ENCODE measurements around the gene RND1. TPM values are rescaled to one million over a fixed set of nuclear protein-coding genes. Genes with fewer than 3 reads are reported as not detected.

Gene RND1
- total RNA-seq, 1 donor from 2014 or later = 2.4 TPM

GRCh38 chr12:48827026-48827425, 38.6 kb downstream of the RND1 start:
- no peaks in the 10 kb centered on the region for H3K9me3 Mint-ChIP-seq (ENCODE audit: unreplicated experiment)
- Histone ChIP-seq H2AFZ (ENCODE audit: low read depth, low read length) (no peak overlapping the region), H3K27ac (ENCODE audit: low read depth, low read length) (no peak overlapping the region), H3K9me3 (ENCODE audit: insufficient read depth, low read depth, low read length) (no peaks in the 10 kb centered on the region), H3K27me3 (ENCODE audit: insufficient read depth, low read length) (no peaks in the 10 kb centered on the region), H3K79me2 (ENCODE audit: insufficient read depth, low read length) (no peaks in the 10 kb centered on the region), H4K20me1 (ENCODE audit: insufficient read depth, low read length) (peaks cover 59% of the 10 kb centered on the region), H3K9ac (ENCODE audit: low read length) (no peak overlapping the region), H3K4me1 (ENCODE audit: insufficient read depth, low read length) (no peaks in the 10 kb centered on the region), H3K36me3 (ENCODE audit: insufficient read depth, low read length) (peaks cover 27% of the 10 kb centered on the region), H3K4me3 (ENCODE audit: insufficient read depth, low read depth, low read length) (no peak overlapping the region), H3K4me2 (ENCODE audit: low read length) (no peak overlapping the region)
- H3K36me3 Mint-ChIP-seq (ENCODE audit: low read depth, unreplicated experiment) = peaks cover 46% of the 10 kb centered on the region
- H3K27me3 Mint-ChIP-seq (ENCODE audit: low read depth, unreplicated experiment) = peaks cover 5% of the 10 kb centered on the region
- H3K4me3 Mint-ChIP-seq (ENCODE audit: unreplicated experiment) = no peak overlapping the region
- FAIRE-seq (no peak), DNase-seq (ENCODE audit: low read depth) (no peak)
- no peak for TF ChIP-seq EZH2 (IDR thresholded peaks at IDR 0.05; ENCODE audit: insufficient read depth, low read length)
- TF ChIP-seq CTCF (IDR thresholded peaks at IDR 0.05; ENCODE audit: insufficient read depth, low read depth, low read length) = no peak
- no peak overlapping the region for H3K27ac Mint-ChIP-seq (ENCODE audit: unreplicated experiment)
- no peaks in the 10 kb centered on the region for H3K4me1 Mint-ChIP-seq (ENCODE audit: low read depth, unreplicated experiment)

GRCh38 chr12:48826209-48826855, 39.3 kb downstream of the RND1 start:
- H3K9ac ChIP-seq (ENCODE audit: low read length) = no peak overlapping the region
- H3K27ac ChIP-seq (ENCODE audit: low read depth, low read length) = no peak overlapping the region
- TF ChIP-seq CTCF (IDR thresholded peaks at IDR 0.05; ENCODE audit: insufficient read depth, low read depth, low read length) (no peak), EZH2 (IDR thresholded peaks at IDR 0.05; ENCODE audit: insufficient read depth, low read length) (no peak)
- no peak for DNase-seq (ENCODE audit: low read depth)
- H3K9me3 ChIP-seq (ENCODE audit: insufficient read depth, low read depth, low read length) = no peaks in the 10 kb centered on the region
- no peaks in the 10 kb centered on the region for H3K4me1 ChIP-seq (ENCODE audit: insufficient read depth, low read length)
- Mint-ChIP-seq H3K4me3 (ENCODE audit: unreplicated experiment) (no peak overlapping the region), H3K4me1 (ENCODE audit: low read depth, unreplicated experiment) (no peaks in the 10 kb centered on the region), H3K27ac (ENCODE audit: unreplicated experiment) (no peak overlapping the region), H3K27me3 (ENCODE audit: low read depth, unreplicated experiment) (peaks cover 11% of the 10 kb centered on the region), H3K9me3 (ENCODE audit: unreplicated experiment) (no peaks in the 10 kb centered on the region), H3K36me3 (ENCODE audit: low read depth, unreplicated experiment) (peaks cover 47% of the 10 kb centered on the region)
- H4K20me1 ChIP-seq (ENCODE audit: insufficient read depth, low read length) = peaks cover 61% of the 10 kb centered on the region
- H3K4me2 ChIP-seq (ENCODE audit: low read length) = no peak overlapping the region
- no peak overlapping the region for H3K4me3 ChIP-seq (ENCODE audit: insufficient read depth, low read depth, low read length)
- FAIRE-seq = no peak
- H2AFZ ChIP-seq (ENCODE audit: low read depth, low read length) = no peak overlapping the region
- peaks cover 20% of the 10 kb centered on the region for H3K36me3 ChIP-seq (ENCODE audit: insufficient read depth, low read length)
- no peaks in the 10 kb centered on the region for H3K79me2 ChIP-seq (ENCODE audit: insufficient read depth, low read length)
- no peaks in the 10 kb centered on the region for H3K27me3 ChIP-seq (ENCODE audit: insufficient read depth, low read length)

GRCh38 chr12:48824905-48825304, 40.8 kb downstream of the RND1 start:
- H3K27ac ChIP-seq (ENCODE audit: low read depth, low read length) = no peak overlapping the region
- peaks cover 15% of the 10 kb centered on the region for H3K36me3 ChIP-seq (ENCODE audit: insufficient read depth, low read length)
- TF ChIP-seq CTCF (IDR thresholded peaks at IDR 0.05; ENCODE audit: insufficient read depth, low read depth, low read length) (no peak), EZH2 (IDR thresholded peaks at IDR 0.05; ENCODE audit: insufficient read depth, low read length) (no peak)
- H2AFZ ChIP-seq (ENCODE audit: low read depth, low read length) = no peak overlapping the region
- no peak for DNase-seq (ENCODE audit: low read depth)
- peaks cover 48% of the 10 kb centered on the region for H3K36me3 Mint-ChIP-seq (ENCODE audit: low read depth, unreplicated experiment)
- peaks cover 11% of the 10 kb centered on the region for H3K27me3 Mint-ChIP-seq (ENCODE audit: low read depth, unreplicated experiment)
- peaks cover 56% of the 10 kb centered on the region for H4K20me1 ChIP-seq (ENCODE audit: insufficient read depth, low read length)
- H3K27ac Mint-ChIP-seq (ENCODE audit: unreplicated experiment) = no peak overlapping the region
- H3K79me2 ChIP-seq (ENCODE audit: insufficient read depth, low read length) = no peaks in the 10 kb centered on the region
- H3K9me3 Mint-ChIP-seq (ENCODE audit: unreplicated experiment) = no peaks in the 10 kb centered on the region
- H3K4me1 Mint-ChIP-seq (ENCODE audit: low read depth, unreplicated experiment) = no peaks in the 10 kb centered on the region
- no peak overlapping the region for H3K4me3 ChIP-seq (ENCODE audit: insufficient read depth, low read depth, low read length)
- no peak overlapping the region for H3K4me2 ChIP-seq (ENCODE audit: low read length)
- H3K27me3 ChIP-seq (ENCODE audit: insufficient read depth, low read length) = no peaks in the 10 kb centered on the region
- no peak overlapping the region for H3K9ac ChIP-seq (ENCODE audit: low read length)
- no peak for FAIRE-seq
- H3K9me3 ChIP-seq (ENCODE audit: insufficient read depth, low read depth, low read length) = no peaks in the 10 kb centered on the region
- no peaks in the 10 kb centered on the region for H3K4me1 ChIP-seq (ENCODE audit: insufficient read depth, low read length)
- no peak overlapping the region for H3K4me3 Mint-ChIP-seq (ENCODE audit: unreplicated experiment)

Measured in astrocyte (in vitro differentiated cells and primary cell).